Muscle layer of colon (tissue), 2 donors: Measurements from ENCODE around the gene MTF2.
"Not testable (repeated sequence)": the region's sequence is repeated elsewhere in the genome, so short reads cannot be mapped to it uniquely, and the experiment has no call there.

Experiments
- H3K27ac ChIP-seq: one replicate; pipeline ENCODE4 v1.7.0; 2013; ENCODE audit warnings: low read depth, mild to moderate bottlenecking, low read length, moderate library complexity
- H3K27me3 ChIP-seq, 2 donors: one replicate each; pipeline ENCODE4 v1.7.0; 2013; ENCODE audit warnings: low read length in 2 of 2, mild to moderate bottlenecking in 2 of 2; ENCODE audit not compliant: insufficient read depth in 2 of 2, control insufficient read depth in 1 of 2
- H3K36me3 ChIP-seq: one replicate; pipeline ENCODE4 v1.7.0; 2013; ENCODE audit warnings: mild to moderate bottlenecking, low read length; ENCODE audit not compliant: insufficient read depth
- H3K4me1 ChIP-seq: one replicate; pipeline ENCODE4 v1.7.0; 2013; ENCODE audit warnings: mild to moderate bottlenecking, low read length; ENCODE audit not compliant: insufficient read depth
- H3K4me3 ChIP-seq, 2 donors: one replicate each; pipeline ENCODE4 v1.7.0; 2013; ENCODE audit warnings: low read length in 2 of 2, low read depth in 1 of 2, mild to moderate bottlenecking in 1 of 2, moderate library complexity in 1 of 2
- H3K9ac ChIP-seq: one replicate; pipeline ENCODE4 v1.7.0; 2013; ENCODE audit warnings: low read length
- H3K9me3 ChIP-seq: one replicate; pipeline ENCODE4 v1.7.0; 2013; ENCODE audit warnings: mild to moderate bottlenecking, low read length
- donor health status: abdominal sarcoma.
- donor health status: Adenocarcinoma of cecum.

MTF2 gene

DNA sequence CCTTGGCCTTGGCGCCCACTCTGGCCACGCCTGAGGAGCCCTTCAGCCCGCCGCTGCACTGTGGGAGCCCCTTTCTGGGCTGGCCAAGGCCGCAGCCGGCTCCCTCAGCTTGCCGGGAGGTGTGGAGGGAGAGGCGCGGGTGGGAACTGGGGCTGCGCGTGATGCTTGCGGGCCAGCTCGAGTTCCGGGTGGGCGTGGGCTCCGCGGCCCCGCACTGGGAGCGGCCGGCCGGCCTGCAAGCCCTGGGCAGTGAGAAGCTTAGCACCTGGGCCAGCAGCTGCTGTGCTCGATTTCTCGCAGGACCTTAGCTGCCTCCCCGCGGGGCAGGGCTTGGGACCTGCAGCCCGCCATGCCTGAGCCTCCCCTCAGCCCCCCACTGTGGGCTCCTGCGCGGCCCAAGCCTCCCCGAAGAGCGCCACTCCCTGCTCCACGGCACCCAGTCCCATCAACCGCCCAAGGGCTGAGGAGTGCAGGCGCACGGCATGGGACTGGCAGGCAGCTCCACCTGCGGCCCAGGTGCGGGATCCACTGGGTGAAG lies 91.1 kb downstream of the MTF2 start:
- H3K9ac ChIP-seq, H3K27ac ChIP-seq, H3K36me3 ChIP-seq, H3K27me3 ChIP-seq, H3K9me3 ChIP-seq, H3K4me1 ChIP-seq, H3K4me3 ChIP-seq: not testable (repeated sequence)

- Histone ChIP-seq H3K36me3 (no peaks in the 10 kb centered on the region), H3K4me3 (no peak overlapping the region), H3K27ac (no peak overlapping the region), H3K9ac (no peak overlapping the region), H3K27me3 (no peaks in the 10 kb centered on the region), H3K4me1 (peaks cover 5% of the 10 kb centered on the region), H3K9me3 (no peaks in the 10 kb centered on the region)
These were observed 92.5 kb downstream of the MTF2 start for GRCh38 chr1:93171549-93172034.

DNA sequence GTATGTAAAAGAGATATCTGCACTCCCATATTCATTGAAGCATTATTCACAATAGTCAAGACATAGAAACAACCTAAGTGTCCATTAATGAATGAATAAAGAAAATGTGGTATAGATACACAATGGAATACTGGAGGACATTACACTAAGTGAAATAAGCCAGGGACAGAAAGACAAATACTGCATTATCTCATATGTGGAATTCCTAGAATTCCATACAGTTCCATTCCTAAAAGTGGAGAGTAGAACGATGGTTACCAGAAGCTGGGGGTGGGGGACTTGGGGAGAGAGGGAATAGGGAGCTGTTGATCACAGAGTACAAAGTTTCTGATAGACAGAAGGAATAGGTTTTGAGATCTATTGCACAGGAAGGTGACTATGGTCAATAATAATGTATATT lies 93.7 kb downstream of the MTF2 start:
- Histone ChIP-seq H3K9ac (no peak overlapping the region), H3K27ac (no peak overlapping the region), H3K9me3 (no peaks in the 10 kb centered on the region)

GRCh38 chr1:93174638-93175037 lies 95.6 kb downstream of the MTF2 start:
- not testable (repeated sequence) for H3K9ac ChIP-seq, H3K9me3 ChIP-seq, H3K27me3 ChIP-seq, H3K4me3 ChIP-seq, H3K36me3 ChIP-seq, H3K27ac ChIP-seq
- H3K4me1 ChIP-seq: peaks cover 14% of the 10 kb centered on the region

More for the DNA sequence above, 93.7 kb downstream of the MTF2 start:
- Histone ChIP-seq H3K4me1 (peaks cover 5% of the 10 kb centered on the region), H3K36me3 (no peaks in the 10 kb centered on the region), H3K27me3 (no peaks in the 10 kb centered on the region), H3K4me3 (no peak overlapping the region)

DNA sequence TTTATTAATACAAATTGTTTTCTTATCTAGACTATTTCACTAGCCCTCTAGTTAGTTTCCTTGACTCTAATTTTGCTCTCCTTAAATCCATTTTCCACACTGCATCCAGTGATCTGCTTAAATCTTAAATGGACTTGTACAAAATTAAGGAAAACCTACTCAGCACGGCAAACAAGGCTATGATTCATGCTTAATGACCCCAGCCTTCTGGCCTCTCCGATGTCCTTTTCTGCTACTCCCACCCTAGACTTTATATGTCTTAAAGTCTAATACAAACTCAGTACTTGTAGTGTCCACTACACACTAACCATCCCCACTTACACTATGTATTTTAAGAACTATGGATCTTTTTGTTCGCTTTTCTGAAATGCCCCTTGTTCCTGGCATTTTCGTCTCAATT lies 98.9 kb downstream of the MTF2 start:
- Histone ChIP-seq H3K4me3 (peak overlapping the region in 1 of 2 donors; percentile 99), H3K36me3 (no peaks in the 10 kb centered on the region), H3K4me1 (peaks cover 15% of the 10 kb centered on the region), H3K9me3 (no peaks in the 10 kb centered on the region), H3K27ac (no peak overlapping the region), H3K27me3 (no peaks in the 10 kb centered on the region), H3K9ac (no peak overlapping the region)

GRCh38 chr1:93178418-93178817 lies 99.3 kb downstream of the MTF2 start:
- H3K27me3 ChIP-seq: no peaks in the 10 kb centered on the region
- H3K4me3 ChIP-seq: peak overlapping the region in 1 of 2 donors; percentile 99
- H3K4me1 ChIP-seq: peaks cover 15% of the 10 kb centered on the region
- H3K27ac ChIP-seq: no peak overlapping the region
- no peak overlapping the region for H3K9ac ChIP-seq
- H3K9me3 ChIP-seq: no peaks in the 10 kb centered on the region
- H3K36me3 ChIP-seq: no peaks in the 10 kb centered on the region

DNA sequence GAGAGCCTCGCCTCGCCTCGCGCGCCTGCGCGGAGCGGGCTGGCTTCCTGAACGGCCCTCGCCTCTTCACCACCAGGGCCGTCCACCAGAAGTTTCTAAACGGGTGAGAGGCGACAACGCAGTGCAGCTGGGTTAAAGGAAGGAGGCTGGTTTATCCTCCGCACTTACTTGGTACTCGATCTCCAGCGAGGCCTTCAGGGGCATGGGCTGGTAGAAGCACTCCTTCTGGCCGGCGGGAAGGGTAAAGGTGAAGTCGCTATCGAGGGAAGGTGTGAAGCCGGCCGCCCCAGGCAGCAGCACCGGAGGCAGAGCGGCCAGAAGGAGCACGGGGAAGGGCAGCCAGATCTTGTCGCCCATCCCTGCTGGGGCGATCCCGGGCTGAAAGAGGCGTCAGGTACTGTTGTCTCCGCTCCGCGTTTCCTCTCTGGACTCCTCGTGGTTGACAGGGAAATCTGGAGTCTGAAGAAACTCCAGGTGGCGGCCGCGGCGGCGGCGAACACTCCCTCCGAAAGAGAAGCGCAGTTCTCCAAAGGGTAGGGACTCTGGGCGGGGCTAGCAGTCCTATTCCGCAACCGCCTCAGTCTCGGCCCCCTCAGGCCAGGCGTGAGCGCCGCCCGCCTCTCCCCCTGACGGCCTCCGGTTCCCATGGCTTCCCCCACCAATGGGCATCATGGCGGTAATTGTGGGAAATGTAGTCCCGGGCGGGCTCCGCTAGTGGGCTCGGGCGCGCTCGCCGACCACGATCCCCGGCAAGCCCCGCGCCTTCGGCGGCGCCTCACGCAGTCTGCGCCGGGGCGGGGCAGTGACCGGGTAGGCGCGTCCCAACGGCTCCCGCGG lies 101.0 kb downstream of the MTF2 start, which contains the start of gene TMED5:
Gene TMED5 (minus strand): TSS at position 528 of the 837 bp plus-strand sequence. CDS start 171 bp downstream, at position 357.
- H3K27me3 ChIP-seq: no peaks in the 10 kb centered on the region
- H3K4me3 ChIP-seq: peak within 1 kb of the TSS; percentile 99 to 100
- H3K27ac ChIP-seq: peak within 1 kb of the TSS; percentile 95
- peaks cover 15% of the 10 kb centered on the region for H3K4me1 ChIP-seq
- peak within 1 kb of the TSS; percentile 97 for H3K9ac ChIP-seq
- H3K36me3 ChIP-seq: no peaks in the 10 kb centered on the region
- H3K9me3 ChIP-seq: no peaks in the 10 kb centered on the region

GRCh38 chr1:93180723-93181613 lies 101.9 kb downstream of the MTF2 start, which contains the start of gene CCDC18:
Gene CCDC18, plus strand, starts transcription at chr1:93180724. Its CDS starts 2,638 bp downstream, at chr1:93183362.
- peaks cover 15% of the 10 kb centered on the region for H3K4me1 ChIP-seq
- no peaks in the 10 kb centered on the region for H3K9me3 ChIP-seq
- H3K27ac ChIP-seq: peak within 1 kb of the TSS; percentile 95
- H3K9ac ChIP-seq: peak within 1 kb of the TSS; percentile 97
- peak within 1 kb of the TSS; percentile 99 to 100 for H3K4me3 ChIP-seq
- H3K27me3 ChIP-seq: no peaks in the 10 kb centered on the region
- H3K36me3 ChIP-seq: no peaks in the 10 kb centered on the region

DNA sequence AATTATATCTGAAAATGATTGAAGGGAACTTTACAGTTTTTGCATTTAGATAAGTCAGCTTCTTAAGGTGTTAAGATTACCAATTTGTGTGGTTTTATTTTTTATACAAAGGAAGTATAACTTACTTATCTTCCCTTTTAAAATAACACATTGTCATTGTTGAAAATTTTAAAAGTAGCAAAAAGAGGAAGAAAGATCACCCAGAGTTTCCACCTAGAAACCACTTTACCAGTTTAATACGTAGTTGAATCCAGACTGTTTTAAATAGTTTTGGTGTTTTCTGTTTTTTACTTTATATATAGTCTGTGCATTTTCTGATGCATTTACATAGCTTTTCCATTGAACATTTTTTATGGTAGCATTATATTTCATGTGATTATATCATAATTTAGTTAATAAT lies 107.6 kb downstream of the MTF2 start:
- Histone ChIP-seq H3K27ac (no peak overlapping the region), H3K4me1 (no peaks in the 10 kb centered on the region), H3K9ac (no peak overlapping the region), H3K27me3 (no peaks in the 10 kb centered on the region), H3K4me3 (no peak overlapping the region), H3K9me3 (no peaks in the 10 kb centered on the region), H3K36me3 (no peaks in the 10 kb centered on the region)
